Measurements from ENCODE around the gene KIF26B. TPM values are rescaled to one million over a fixed set of nuclear protein-coding genes. Genes with fewer than 3 reads are reported as not detected.

KIF26B gene
- total and polyA plus RNA-seq, 7 donors, result 0.01 to 0.32 (median 0.06) TPM

GRCh38 chr1:245588116-245588639, 433.4 kb downstream of the KIF26B start:
- H3K27ac ChIP-seq, result no peak overlapping the region
- no peak for ATAC-seq
- H3K4me3 ChIP-seq, result no peak overlapping the region
- no peaks in the 10 kb centered on the region for H3K4me1 ChIP-seq
- no peaks in the 10 kb centered on the region for H3K36me3 ChIP-seq (ENCODE audit: insufficient read depth in 1 of 2, low read depth in 1 of 2)
- TF ChIP-seq, protein P1, sequence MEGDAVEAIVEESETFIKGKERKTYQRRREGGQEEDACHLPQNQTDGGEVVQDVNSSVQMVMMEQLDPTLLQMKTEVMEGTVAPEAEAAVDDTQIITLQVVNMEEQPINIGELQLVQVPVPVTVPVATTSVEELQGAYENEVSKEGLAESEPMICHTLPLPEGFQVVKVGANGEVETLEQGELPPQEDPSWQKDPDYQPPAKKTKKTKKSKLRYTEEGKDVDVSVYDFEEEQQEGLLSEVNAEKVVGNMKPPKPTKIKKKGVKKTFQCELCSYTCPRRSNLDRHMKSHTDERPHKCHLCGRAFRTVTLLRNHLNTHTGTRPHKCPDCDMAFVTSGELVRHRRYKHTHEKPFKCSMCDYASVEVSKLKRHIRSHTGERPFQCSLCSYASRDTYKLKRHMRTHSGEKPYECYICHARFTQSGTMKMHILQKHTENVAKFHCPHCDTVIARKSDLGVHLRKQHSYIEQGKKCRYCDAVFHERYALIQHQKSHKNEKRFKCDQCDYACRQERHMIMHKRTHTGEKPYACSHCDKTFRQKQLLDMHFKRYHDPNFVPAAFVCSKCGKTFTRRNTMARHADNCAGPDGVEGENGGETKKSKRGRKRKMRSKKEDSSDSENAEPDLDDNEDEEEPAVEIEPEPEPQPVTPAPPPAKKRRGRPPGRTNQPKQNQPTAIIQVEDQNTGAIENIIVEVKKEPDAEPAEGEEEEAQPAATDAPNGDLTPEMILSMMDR (IDR thresholded peaks at IDR 0.05), result no peak
- H3K9me3 ChIP-seq, result no peaks in the 10 kb centered on the region
- H3K27me3 ChIP-seq (ENCODE audit: insufficient read depth in 3 of 3, low read length in 2 of 3), result no peaks in the 10 kb centered on the region
- intact Hi-C loops (cut with DNase I), result no loop called here
- DNase-seq, result no peak
- WGBS, 3 donors, result 52 to 67% (median 65%) methylated on average over 10 of the region's 10 CpGs

DNA sequence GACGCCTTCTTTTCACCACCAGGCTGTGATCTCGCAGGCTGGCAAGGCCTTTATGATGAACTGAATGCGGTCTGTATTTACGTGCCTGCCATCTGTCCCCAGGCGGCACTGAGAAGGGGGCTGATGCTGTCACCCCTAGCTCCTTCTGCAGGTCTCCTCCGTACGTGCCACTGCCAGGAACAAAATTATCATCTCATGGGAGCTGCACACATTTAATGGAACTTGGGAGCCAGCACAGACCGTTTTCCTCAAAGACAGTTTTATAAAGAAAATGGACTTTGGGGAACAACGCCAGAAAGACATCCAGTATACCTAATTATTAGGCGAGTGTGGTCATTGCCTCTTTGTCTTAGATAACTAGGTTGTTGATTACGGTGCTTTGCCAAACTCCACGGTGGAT, 434.5 kb downstream of the KIF26B start:
- Histone ChIP-seq H3K4me1 (no peaks in the 10 kb centered on the region), H3K36me3 (ENCODE audit: insufficient read depth in 1 of 2, low read depth in 1 of 2) (no peaks in the 10 kb centered on the region), H3K4me3 (no peak overlapping the region), H3K27ac (no peak overlapping the region), H3K27me3 (ENCODE audit: insufficient read depth in 3 of 3, low read length in 2 of 3) (no peaks in the 10 kb centered on the region), H3K9me3 (no peaks in the 10 kb centered on the region)
- ATAC-seq (no peak), DNase-seq (no peak)
- intact Hi-C loops (cut with DNase I), result no loop called here
- WGBS, 3 donors, result 72 to 76% (median 72%) methylated on average over 12 of the region's 12 CpGs
- TF ChIP-seq, protein P1 (IDR thresholded peaks at IDR 0.05), result no peak

GRCh38 chr1:245589906-245590305, 435.1 kb downstream of the KIF26B start:
- no peak for ATAC-seq
- 76 to 80% (median 78%) methylated on average over 24 to 26 of the region's 26 CpGs for WGBS, 3 donors
- intact Hi-C loops (cut with DNase I), result no loop called here
- Histone ChIP-seq H3K4me1 (no peaks in the 10 kb centered on the region), H3K27me3 (ENCODE audit: insufficient read depth in 3 of 3, low read length in 2 of 3) (no peaks in the 10 kb centered on the region), H3K36me3 (ENCODE audit: insufficient read depth in 1 of 2, low read depth in 1 of 2) (no peaks in the 10 kb centered on the region), H3K9me3 (no peaks in the 10 kb centered on the region), H3K4me3 (no peak overlapping the region), H3K27ac (no peak overlapping the region)
- TF ChIP-seq, protein P1 (IDR thresholded peaks at IDR 0.05), result no peak
- no peak for DNase-seq

DNA sequence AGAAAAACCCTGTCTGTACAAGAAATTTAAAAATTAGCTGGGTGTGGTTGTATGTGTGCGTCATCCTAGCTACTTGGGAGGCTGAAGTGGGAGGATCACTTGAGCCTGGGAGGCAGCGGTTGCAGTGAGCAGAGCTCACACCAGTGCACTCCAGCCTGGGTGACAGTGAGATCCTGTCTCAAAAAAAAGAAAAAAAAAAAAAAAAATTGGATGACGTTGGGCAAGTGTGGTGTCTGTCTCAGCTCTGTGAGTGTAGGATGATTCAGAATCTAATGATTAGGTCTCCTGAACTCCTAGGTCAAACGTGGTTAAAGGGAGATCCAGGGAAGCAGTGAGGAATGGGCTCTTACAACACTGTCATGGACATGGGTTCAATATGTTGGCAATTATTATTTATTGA, 435.9 kb downstream of the KIF26B start:
- Histone ChIP-seq H3K36me3 (ENCODE audit: insufficient read depth in 1 of 2, low read depth in 1 of 2) (no peaks in the 10 kb centered on the region), H3K9me3 (no peaks in the 10 kb centered on the region), H3K4me1 (no peaks in the 10 kb centered on the region), H3K4me3 (no peak overlapping the region), H3K27me3 (ENCODE audit: insufficient read depth in 3 of 3, low read length in 2 of 3) (no peaks in the 10 kb centered on the region), H3K27ac (no peak overlapping the region)
- TF ChIP-seq, protein P1 (IDR thresholded peaks at IDR 0.05), result no peak
- intact Hi-C loops (cut with DNase I), result no loop called here
- 79 to 81% (median 80%) methylated on average over 4 of the region's 4 CpGs for WGBS, 3 donors
- DNase-seq (no peak), ATAC-seq (no peak)
